ENCODE results near the gene MMP21.

GRCh38 chr10:125765835-125766234, 9.8 kb downstream of the MMP21 start:
- no peak for TF ChIP-seq CTCF (IDR thresholded peaks at IDR 0.05; ENCODE audit: poor library complexity)
- no peak for TF ChIP-seq EZH2phosphoT487 (IDR thresholded peaks at IDR 0.05; ENCODE audit: low read depth, severe bottlenecking, unreplicated experiment)
- no peak for TF ChIP-seq EZH2 (IDR thresholded peaks at IDR 0.05; ENCODE audit: borderline replicate concordance)

Data from hepatocyte (in vitro differentiated cells).